GM11168 (cell line): ENCODE results near the gene CUL1.

Experiments
- in situ Hi-C: fragments of 300-500 bp; cut with MboI; formaldehyde crosslinking; loops from one replicate; pipeline ENCODE4 v1.12.0; 2022; ENCODE audit warnings: low sequenced_read_pairs; ENCODE audit not compliant: unreplicated experiment

Gene CUL1

GRCh38 chr7:148698397-148699023 lies at the start of gene CUL1:
Gene CUL1, plus strand, starts transcription at chr7:148698903. Its CDS starts 31,220 bp downstream, at chr7:148730123.
- in situ Hi-C loops: no loop called here

GRCh38 chr7:148650232-148650858 lies 48.4 kb upstream of the CUL1 start:
- in situ Hi-C loops: no loop called here

- in situ Hi-C loops: no loop called here
These were observed 45.9 kb upstream of the CUL1 start for GRCh38 chr7:148652773-148653172.

GRCh38 chr7:148657929-148658328 lies 40.8 kb upstream of the CUL1 start:
- in situ Hi-C loops: no loop called here

- in situ Hi-C loops: no loop called here
These were observed 37.2 kb upstream of the CUL1 start for GRCh38 chr7:148661471-148661870.

GRCh38 chr7:148662646-148663045 lies 36.1 kb upstream of the CUL1 start:
- in situ Hi-C loops: no loop called here

- in situ Hi-C loops: no loop called here
These were observed 34.4 kb upstream of the CUL1 start for GRCh38 chr7:148664324-148664723.

GRCh38 chr7:148665221-148665620 lies 33.5 kb upstream of the CUL1 start:
- in situ Hi-C loops: no loop called here

GRCh38 chr7:148669927-148670326 lies 28.8 kb upstream of the CUL1 start:
- in situ Hi-C loops: no loop called here

GRCh38 chr7:148670374-148670773 lies 28.3 kb upstream of the CUL1 start:
- in situ Hi-C loops: no loop called here

- in situ Hi-C loops: no loop called here
These were observed 27.9 kb upstream of the CUL1 start for GRCh38 chr7:148670807-148671206.

GRCh38 chr7:148672041-148672440 lies 26.7 kb upstream of the CUL1 start:
- in situ Hi-C loops: no loop called here

- in situ Hi-C loops: no loop called here
These were observed 24.0 kb upstream of the CUL1 start for GRCh38 chr7:148674689-148675088.

- in situ Hi-C loops: no loop called here
These were observed 22.4 kb upstream of the CUL1 start for GRCh38 chr7:148676291-148676690.

GRCh38 chr7:148681821-148682220 lies 16.9 kb upstream of the CUL1 start:
- in situ Hi-C loops: no loop called here

- in situ Hi-C loops: no loop called here
These were observed 14.3 kb upstream of the CUL1 start for GRCh38 chr7:148684289-148684830.

- in situ Hi-C loops: no loop called here
These were observed 12.3 kb upstream of the CUL1 start for GRCh38 chr7:148686312-148686937.

- in situ Hi-C loops: no loop called here
These were observed 11.1 kb upstream of the CUL1 start for GRCh38 chr7:148687555-148687954.

GRCh38 chr7:148688526-148688925 lies 10.2 kb upstream of the CUL1 start:
- in situ Hi-C loops: no loop called here

GRCh38 chr7:148693651-148694050 lies 5.1 kb upstream of the CUL1 start:
- in situ Hi-C loops: no loop called here

- in situ Hi-C loops: no loop called here
These were observed 4.1 kb upstream of the CUL1 start for GRCh38 chr7:148694631-148695030.
